Measurements from ENCODE around the gene GANAB.
A peak's percentile ranks its signal among the peaks of the same experiment; 100 is the strongest.
"Not testable (repeated sequence)": the region's sequence is repeated elsewhere in the genome, so short reads cannot be mapped to it uniquely, and the experiment has no call there.

GANAB gene

DNA sequence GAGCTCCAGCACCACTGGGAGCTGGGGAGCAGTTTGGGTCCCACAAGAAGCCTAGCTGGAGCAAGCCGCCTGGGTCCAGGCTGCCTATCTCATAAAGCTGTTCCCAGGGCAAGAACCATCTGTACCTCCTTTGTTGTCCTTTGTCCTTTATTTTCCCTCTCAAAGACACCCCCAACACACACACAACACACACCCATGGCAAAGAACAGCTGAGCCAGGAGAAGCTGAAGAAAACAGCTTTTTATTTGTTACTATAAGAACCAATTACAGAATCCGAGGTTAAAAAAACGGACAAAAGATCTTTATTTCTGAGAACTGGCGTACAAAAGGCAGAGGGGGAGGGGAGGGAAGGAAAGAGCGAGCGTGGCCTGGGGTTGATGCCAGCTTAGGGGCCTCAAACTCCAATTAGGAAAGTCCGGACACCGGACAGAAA is 53.4 kb downstream of the GANAB start:
- H3K36me3 ChIP-seq (ENCODE audit: control insufficient read depth, low read depth, low read length) = peaks cover 49% of the 10 kb centered on the region
- H3K27ac ChIP-seq (ENCODE audit: low read length) = no peak overlapping the region
- H3K9me3 ChIP-seq (ENCODE audit: control insufficient read depth, low read depth, low read length) = no peaks in the 10 kb centered on the region
- no peak overlapping the region for H3K4me3 ChIP-seq (ENCODE audit: low read length)
- no peaks in the 10 kb centered on the region for H3K27me3 ChIP-seq (ENCODE audit: control insufficient read depth, insufficient read depth, low read length)
- peaks cover 12% of the 10 kb centered on the region for H3K4me1 ChIP-seq (ENCODE audit: control insufficient read depth, low read depth, low read length)
- no peak overlapping the region for H3K9ac ChIP-seq (ENCODE audit: low read length)

GRCh38 chr11:62592146-62592815 is 54.1 kb downstream of the GANAB start:
- no peaks in the 10 kb centered on the region for H3K9me3 ChIP-seq (ENCODE audit: control insufficient read depth, low read depth, low read length)
- no peaks in the 10 kb centered on the region for H3K27me3 ChIP-seq (ENCODE audit: control insufficient read depth, insufficient read depth, low read length)
- H3K4me1 ChIP-seq (ENCODE audit: control insufficient read depth, low read depth, low read length) = peaks cover 12% of the 10 kb centered on the region
- H3K9ac ChIP-seq (ENCODE audit: low read length) = peak overlapping the region; percentile 91
- peak overlapping the region; percentile 78 for H3K4me3 ChIP-seq (ENCODE audit: low read length)
- H3K36me3 ChIP-seq (ENCODE audit: control insufficient read depth, low read depth, low read length) = peaks cover 49% of the 10 kb centered on the region
- H3K27ac ChIP-seq (ENCODE audit: low read length) = peak overlapping the region; percentile 74

DNA sequence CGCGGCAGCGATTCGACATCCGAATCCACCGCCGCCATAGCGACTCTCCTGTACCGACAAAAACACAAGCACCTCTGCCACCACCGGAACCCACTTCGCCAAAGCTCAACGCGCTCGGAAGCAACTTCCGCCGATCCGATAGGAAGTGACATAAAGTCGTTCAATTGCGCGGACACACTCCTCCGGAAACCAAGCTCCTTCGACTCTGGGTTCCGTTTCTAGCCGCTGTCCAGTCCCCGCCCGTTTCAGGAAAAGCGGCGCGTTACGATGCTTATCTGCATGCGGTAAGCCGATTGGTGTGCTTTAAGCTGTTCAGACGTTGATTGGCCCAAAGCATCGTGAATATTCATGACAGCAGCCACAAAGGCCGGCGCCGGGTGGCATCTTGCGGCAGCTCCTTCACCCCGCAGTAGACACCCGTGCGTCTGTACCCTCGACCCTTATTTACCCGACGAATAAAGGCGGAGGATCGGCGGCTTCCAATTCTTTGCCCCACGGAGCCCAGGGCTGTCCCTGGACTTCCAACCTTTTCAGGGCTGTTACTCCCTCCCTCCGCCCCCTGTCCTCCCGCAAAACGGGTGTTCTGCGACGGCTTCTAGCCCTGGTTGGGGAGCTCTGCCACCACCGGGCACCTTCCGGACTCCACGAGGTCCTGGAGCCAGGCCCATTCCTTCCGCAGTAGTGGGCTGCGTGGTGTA is 54.8 kb downstream of the GANAB start, which contains the start of gene TUT1:
TSS of gene TUT1 (minus strand) at position 76 of the 698 bp plus-strand sequence. CDS start at position 38, 38 bp downstream.
- Histone ChIP-seq H3K36me3 (ENCODE audit: control insufficient read depth, low read depth, low read length) (peaks cover 43% of the 10 kb centered on the region), H3K27ac (ENCODE audit: low read length) (peak within 1 kb of the TSS; percentile 74), H3K27me3 (ENCODE audit: control insufficient read depth, insufficient read depth, low read length) (no peaks in the 10 kb centered on the region), H3K4me3 (ENCODE audit: low read length) (peak within 1 kb of the TSS; percentile 78), H3K9me3 (ENCODE audit: control insufficient read depth, low read depth, low read length) (no peaks in the 10 kb centered on the region), H3K9ac (ENCODE audit: low read length) (peak within 1 kb of the TSS; percentile 91), H3K4me1 (ENCODE audit: control insufficient read depth, low read depth, low read length) (peaks cover 12% of the 10 kb centered on the region)

GRCh38 chr11:62588966-62589637 is 57.3 kb downstream of the GANAB start:
- Histone ChIP-seq H3K36me3 (ENCODE audit: control insufficient read depth, low read depth, low read length) (peaks cover 23% of the 10 kb centered on the region), H3K4me3 (ENCODE audit: low read length) (no peak overlapping the region), H3K9ac (ENCODE audit: low read length) (no peak overlapping the region), H3K4me1 (ENCODE audit: control insufficient read depth, low read depth, low read length) (peaks cover 12% of the 10 kb centered on the region), H3K27me3 (ENCODE audit: control insufficient read depth, insufficient read depth, low read length) (no peaks in the 10 kb centered on the region), H3K9me3 (ENCODE audit: control insufficient read depth, low read depth, low read length) (no peaks in the 10 kb centered on the region), H3K27ac (ENCODE audit: low read length) (no peak overlapping the region)

- not testable (repeated sequence) for H3K4me3 ChIP-seq (ENCODE audit: low read length); H3K9me3 ChIP-seq (ENCODE audit: control insufficient read depth, low read depth, low read length); H3K4me1 ChIP-seq (ENCODE audit: control insufficient read depth, low read depth, low read length); H3K9ac ChIP-seq (ENCODE audit: low read length); H3K27me3 ChIP-seq (ENCODE audit: control insufficient read depth, insufficient read depth, low read length); H3K27ac ChIP-seq (ENCODE audit: low read length)
- H3K36me3 ChIP-seq (ENCODE audit: control insufficient read depth, low read depth, low read length) = peaks cover 26% of the 10 kb centered on the region
These were observed 61.1 kb downstream of the GANAB start for GRCh38 chr11:62585356-62585755.

DNA sequence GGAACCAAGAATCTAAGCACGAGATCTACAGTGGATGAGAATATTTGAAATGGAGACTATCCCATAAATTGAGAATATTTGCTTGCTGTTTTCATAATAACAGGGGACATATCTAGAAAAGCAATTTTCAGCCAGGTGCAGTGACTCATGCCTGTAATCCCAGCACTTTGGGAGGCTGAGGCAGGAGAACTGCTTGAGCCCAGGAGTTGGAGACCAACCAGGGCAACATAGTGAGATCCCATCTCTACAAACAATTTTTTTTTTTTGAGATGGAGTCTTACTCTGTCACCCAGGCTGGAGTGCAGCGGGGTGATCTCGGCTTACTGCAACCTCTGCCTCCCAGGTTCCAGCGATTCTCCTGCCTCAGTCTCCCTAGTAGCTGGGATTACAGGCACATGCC is 64.7 kb downstream of the GANAB start:
- H3K4me3 ChIP-seq (ENCODE audit: low read length); H3K27ac ChIP-seq (ENCODE audit: low read length); H3K4me1 ChIP-seq (ENCODE audit: control insufficient read depth, low read depth, low read length); H3K9ac ChIP-seq (ENCODE audit: low read length); H3K27me3 ChIP-seq (ENCODE audit: control insufficient read depth, insufficient read depth, low read length); H3K9me3 ChIP-seq (ENCODE audit: control insufficient read depth, low read depth, low read length): not testable (repeated sequence)
- peaks cover 35% of the 10 kb centered on the region for H3K36me3 ChIP-seq (ENCODE audit: control insufficient read depth, low read depth, low read length)

GRCh38 chr11:62580959-62581715 is 65.3 kb downstream of the GANAB start:
- H3K36me3 ChIP-seq (ENCODE audit: control insufficient read depth, low read depth, low read length) = peaks cover 37% of the 10 kb centered on the region
- H3K27me3 ChIP-seq (ENCODE audit: control insufficient read depth, insufficient read depth, low read length) = no peaks in the 10 kb centered on the region
- H3K9me3 ChIP-seq (ENCODE audit: control insufficient read depth, low read depth, low read length) = no peaks in the 10 kb centered on the region
- H3K4me3 ChIP-seq (ENCODE audit: low read length) = no peak overlapping the region
- H3K27ac ChIP-seq (ENCODE audit: low read length) = no peak overlapping the region
- H3K9ac ChIP-seq (ENCODE audit: low read length) = no peak overlapping the region
- H3K4me1 ChIP-seq (ENCODE audit: control insufficient read depth, low read depth, low read length) = no peaks in the 10 kb centered on the region

- H3K9ac ChIP-seq (ENCODE audit: low read length) = no peak overlapping the region
- peaks cover 7% of the 10 kb centered on the region for H3K4me1 ChIP-seq (ENCODE audit: control insufficient read depth, low read depth, low read length)
- peaks cover 35% of the 10 kb centered on the region for H3K36me3 ChIP-seq (ENCODE audit: control insufficient read depth, low read depth, low read length)
- no peak overlapping the region for H3K4me3 ChIP-seq (ENCODE audit: low read length)
- no peak overlapping the region for H3K27ac ChIP-seq (ENCODE audit: low read length)
- no peaks in the 10 kb centered on the region for H3K9me3 ChIP-seq (ENCODE audit: control insufficient read depth, low read depth, low read length)
- H3K27me3 ChIP-seq (ENCODE audit: control insufficient read depth, insufficient read depth, low read length) = no peaks in the 10 kb centered on the region
These were observed 67.2 kb downstream of the GANAB start for GRCh38 chr11:62579252-62579651.

DNA sequence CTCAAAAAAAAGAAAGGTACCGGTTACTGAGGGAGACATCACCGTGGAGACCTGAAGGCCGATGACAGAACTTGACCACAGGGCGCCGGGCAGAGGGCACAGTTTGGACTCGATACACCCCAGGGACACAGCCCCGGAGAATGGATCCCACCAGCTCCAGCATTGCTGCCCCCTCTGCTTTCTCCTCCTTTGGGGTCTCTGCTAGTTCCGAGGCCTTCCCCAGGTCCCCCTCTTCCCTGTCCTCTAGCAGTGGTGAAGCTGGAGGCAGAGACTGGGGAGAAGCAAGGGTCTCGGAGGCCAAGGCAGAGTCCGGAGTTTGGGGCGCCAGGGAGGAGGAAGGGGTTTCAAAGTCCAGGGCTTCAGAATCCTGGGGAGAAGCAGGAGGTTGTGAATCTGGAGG is 67.9 kb downstream of the GANAB start:
- no peak overlapping the region for H3K9ac ChIP-seq (ENCODE audit: low read length)
- H3K27ac ChIP-seq (ENCODE audit: low read length) = no peak overlapping the region
- peaks cover 31% of the 10 kb centered on the region for H3K36me3 ChIP-seq (ENCODE audit: control insufficient read depth, low read depth, low read length)
- peaks cover 7% of the 10 kb centered on the region for H3K4me1 ChIP-seq (ENCODE audit: control insufficient read depth, low read depth, low read length)
- H3K9me3 ChIP-seq (ENCODE audit: control insufficient read depth, low read depth, low read length) = no peaks in the 10 kb centered on the region
- no peaks in the 10 kb centered on the region for H3K27me3 ChIP-seq (ENCODE audit: control insufficient read depth, insufficient read depth, low read length)
- H3K4me3 ChIP-seq (ENCODE audit: low read length) = no peak overlapping the region

- Histone ChIP-seq H3K27ac (ENCODE audit: low read length) (no peak overlapping the region), H3K4me3 (ENCODE audit: low read length) (no peak overlapping the region), H3K36me3 (ENCODE audit: control insufficient read depth, low read depth, low read length) (peaks cover 37% of the 10 kb centered on the region), H3K9me3 (ENCODE audit: control insufficient read depth, low read depth, low read length) (no peaks in the 10 kb centered on the region), H3K4me1 (ENCODE audit: control insufficient read depth, low read depth, low read length) (peaks cover 7% of the 10 kb centered on the region), H3K27me3 (ENCODE audit: control insufficient read depth, insufficient read depth, low read length) (no peaks in the 10 kb centered on the region), H3K9ac (ENCODE audit: low read length) (no peak overlapping the region)
These were observed 69.2 kb downstream of the GANAB start for GRCh38 chr11:62577046-62577714.

- H3K27ac ChIP-seq (ENCODE audit: low read length) = no peak overlapping the region
- H3K36me3 ChIP-seq (ENCODE audit: control insufficient read depth, low read depth, low read length) = peaks cover 47% of the 10 kb centered on the region
- no peaks in the 10 kb centered on the region for H3K9me3 ChIP-seq (ENCODE audit: control insufficient read depth, low read depth, low read length)
- no peak overlapping the region for H3K9ac ChIP-seq (ENCODE audit: low read length)
- H3K27me3 ChIP-seq (ENCODE audit: control insufficient read depth, insufficient read depth, low read length) = no peaks in the 10 kb centered on the region
- H3K4me3 ChIP-seq (ENCODE audit: low read length) = no peak overlapping the region
- H3K4me1 ChIP-seq (ENCODE audit: control insufficient read depth, low read depth, low read length) = peaks cover 7% of the 10 kb centered on the region
These were observed 70.6 kb downstream of the GANAB start for GRCh38 chr11:62575837-62576236.
